ENCODE data around the gene TEX19. TPM values are rescaled to one million over a fixed set of nuclear protein-coding genes. Genes with fewer than 3 reads are reported as not detected.

TEX19 gene
- total RNA-seq, 2 donors from 2014 or later = 10.6 TPM; not detected in 1

GRCh38 chr17:82396601-82397435, 37.8 kb downstream of the TEX19 start:
- H3K9me3 ChIP-seq = no peaks in the 10 kb centered on the region
- no peaks in the 10 kb centered on the region for H3K27me3 ChIP-seq (replicated peaks; ENCODE audit: insufficient read depth)
- intact Hi-C loops (cut with DNase I) = no loop called here
- H3K27ac ChIP-seq = peak overlapping the region in 1 of 2 donors; percentile 11
- WGBS = 52% methylated on average over 19 of the region's 19 CpGs
- TF ChIP-seq POLR2AphosphoS5 (IDR thresholded peaks at IDR 0.05) (no peak), CTCF (IDR thresholded peaks at IDR 0.05) (no peak), POLR2A (IDR thresholded peaks at IDR 0.05) (no peak)
- no peaks in the 10 kb centered on the region for H3K36me3 ChIP-seq
- H3K4me3 ChIP-seq = no peak overlapping the region
- no peaks in the 10 kb centered on the region for H3K4me1 ChIP-seq (replicated peaks)
- no peak for DNase-seq (ENCODE audit: low spot score)

GRCh38 chr17:82397449-82398335, 38.6 kb downstream of the TEX19 start:
- Histone ChIP-seq H3K4me3 (no peak overlapping the region), H3K4me1 (replicated peaks) (no peaks in the 10 kb centered on the region), H3K27ac (peak overlapping the region in 1 of 2 donors; percentile 11), H3K36me3 (no peaks in the 10 kb centered on the region), H3K27me3 (replicated peaks; ENCODE audit: insufficient read depth) (no peaks in the 10 kb centered on the region), H3K9me3 (no peaks in the 10 kb centered on the region)
- intact Hi-C loops (cut with DNase I) = no loop called here
- TF ChIP-seq CTCF (IDR thresholded peaks at IDR 0.05) = no peak
- TF ChIP-seq POLR2A (IDR thresholded peaks at IDR 0.05) = no peak
- no peak for TF ChIP-seq POLR2AphosphoS5 (IDR thresholded peaks at IDR 0.05)
- no peak for DNase-seq (ENCODE audit: low spot score)
- 84% methylated on average over 38 of the region's 38 CpGs for WGBS

- no peak for DNase-seq (ENCODE audit: low spot score)
- H3K4me3 ChIP-seq = no peak overlapping the region
- H3K9me3 ChIP-seq = no peaks in the 10 kb centered on the region
- 44% methylated on average over 13 of the region's 13 CpGs for WGBS
- H3K4me1 ChIP-seq (replicated peaks) = no peaks in the 10 kb centered on the region
- no peaks in the 10 kb centered on the region for H3K27me3 ChIP-seq (replicated peaks; ENCODE audit: insufficient read depth)
- H3K36me3 ChIP-seq = peaks cover 0 to 9% of the 10 kb centered on the region in 2 donors
- no peak overlapping the region for H3K27ac ChIP-seq
- intact Hi-C loops (cut with DNase I) = no loop called here
- TF ChIP-seq POLR2AphosphoS5 (IDR thresholded peaks at IDR 0.05) (no peak), CTCF (IDR thresholded peaks at IDR 0.05) (no peak), POLR2A (IDR thresholded peaks at IDR 0.05) (no peak)
These were observed 40.0 kb downstream of the TEX19 start for GRCh38 chr17:82399041-82399441.

GRCh38 chr17:82399601-82400101, 40.6 kb downstream of the TEX19 start:
- Histone ChIP-seq H3K36me3 (peaks cover 0 to 12% of the 10 kb centered on the region in 2 donors), H3K27ac (no peak overlapping the region), H3K27me3 (replicated peaks; ENCODE audit: insufficient read depth) (no peaks in the 10 kb centered on the region), H3K4me3 (no peak overlapping the region), H3K4me1 (replicated peaks) (no peaks in the 10 kb centered on the region), H3K9me3 (no peaks in the 10 kb centered on the region)
- TF ChIP-seq CTCF (IDR thresholded peaks at IDR 0.05) = no peak
- TF ChIP-seq POLR2A (IDR thresholded peaks at IDR 0.05) = no peak
- TF ChIP-seq POLR2AphosphoS5 (IDR thresholded peaks at IDR 0.05) = no peak
- intact Hi-C loops (cut with DNase I) = no loop called here
- WGBS = 76% methylated on average over 16 of the region's 18 CpGs
- DNase-seq (ENCODE audit: low spot score) = no peak

All from prostate gland (tissue), 2 donors.